Hepatocyte (in vitro differentiated cells): ENCODE measurements around the gene COX7A2L. TPM values are rescaled to one million over a fixed set of nuclear protein-coding genes. Genes with fewer than 3 reads are reported as not detected.

Source experiments
- DNase-seq: peaks from one replicate; pipeline ENCODE4 v3.0.0-alpha.2; 2016; ENCODE audit warnings: low spot score
- H2AFZ ChIP-seq: fragments of 200-600 bp; sonication (generic); 2 replicates; pipeline ENCODE4 v1.6.0; 2016; ENCODE audit warnings: antibody characterized with exemption, mild to moderate bottlenecking
- H3K27ac ChIP-seq: fragments of 200-600 bp; sonication (generic); 2 replicates; pipeline ENCODE4 v1.5.1; 2016; ENCODE audit warnings: mild to moderate bottlenecking
- H3K27me3 ChIP-seq: fragments of 200-600 bp; sonication (generic); 2 replicates; pipeline ENCODE4 v1.6.1; 2016
- H3K36me3 ChIP-seq: fragments of 200-600 bp; sonication (generic); replicated peaks from 2 replicates; pipeline ENCODE4 v1.5.1; 2016; ENCODE audit warnings: low read depth; ENCODE audit not compliant: insufficient read depth
- H3K4me1 ChIP-seq: fragments of 200-600 bp; sonication (generic); 2 replicates; pipeline ENCODE4 v1.5.1; 2016; ENCODE audit warnings: mild to moderate bottlenecking, moderate library complexity; ENCODE audit not compliant: insufficient read depth
- H3K4me2 ChIP-seq: fragments of 200-600 bp; sonication (generic); 2 replicates; pipeline ENCODE4 v1.6.0; 2016
- H3K4me3 ChIP-seq: fragments of 200-600 bp; sonication (generic); 2 replicates; pipeline ENCODE4 v1.5.1; 2016; ENCODE audit warnings: mild to moderate bottlenecking
- H3K79me2 ChIP-seq: fragments of 200-600 bp; sonication (generic); 2 replicates; pipeline ENCODE4 v1.6.0; 2017; ENCODE audit warnings: mild to moderate bottlenecking
- H3K9me2 ChIP-seq: fragments of 200-600 bp; sonication (generic); replicated peaks from 2 replicates; pipeline ENCODE4 v1.6.0; 2017; ENCODE audit warnings: mild to moderate bottlenecking; ENCODE audit not compliant: insufficient read depth
- H3K9me3 ChIP-seq: fragments of 200-600 bp; sonication (generic); 2 replicates; pipeline ENCODE4 v1.5.1; 2016; ENCODE audit warnings: low read depth, mild to moderate bottlenecking
- H4K20me1 ChIP-seq: fragments of 200-600 bp; sonication (generic); 2 replicates; pipeline ENCODE4 v1.6.0; 2016; ENCODE audit warnings: mild to moderate bottlenecking; ENCODE audit not compliant: insufficient read depth, poor library complexity, severe bottlenecking
- CTCF ChIP-seq: fragments of 200-600 bp; sonication (generic); IDR thresholded peaks from 2 replicates; pipeline ENCODE4 v1.5.1; 2016; ENCODE audit warnings: antibody characterized with exemption, mild to moderate bottlenecking; ENCODE audit not compliant: poor library complexity
- EZH2 ChIP-seq: fragments of 200-600 bp; sonication (generic); IDR thresholded peaks from 2 replicates; pipeline ENCODE4 v1.6.1; 2016; ENCODE audit warnings: antibody characterized with exemption, mild to moderate bottlenecking, borderline replicate concordance
- EZH2phosphoT487 ChIP-seq: fragments of 200-600 bp; sonication (generic); IDR thresholded peaks from one replicate; pipeline ENCODE4 v1.6.1; 2018; ENCODE audit warnings: antibody characterized with exemption, mild to moderate bottlenecking, low read depth, moderate library complexity; ENCODE audit not compliant: unreplicated experiment, severe bottlenecking
- WGBS: methylation state at CpG from one replicate; pipeline ENCODE4 v1.1.6; 2016; ENCODE audit warnings: low lambda C conversion rate; ENCODE audit errors: missing lambda C conversion rate; 5-methylcytosine and 5-hydroxymethylcytosine counted together
- polyA plus RNA-seq: library from polyadenylated mRNA; unstranded; fragments of >200 nt; fragmentation: Nextera tagmentation; extraction: Ambion mirVana; gene quantifications from 2 replicates; pipeline ENCODE4 v1.2.1, GENCODE V29; 2016
- total RNA-seq: library from RNA; depleted of rRNA; stranded (reverse); fragments of >200 nt; gene quantifications from 2 replicates; pipeline ENCODE4 v1.2.3, GENCODE V29; 2014

Gene COX7A2L
- total RNA-seq = 247 and 252 TPM in 2 replicates
- polyA plus RNA-seq = 130 and 134 TPM in 2 replicates

DNA sequence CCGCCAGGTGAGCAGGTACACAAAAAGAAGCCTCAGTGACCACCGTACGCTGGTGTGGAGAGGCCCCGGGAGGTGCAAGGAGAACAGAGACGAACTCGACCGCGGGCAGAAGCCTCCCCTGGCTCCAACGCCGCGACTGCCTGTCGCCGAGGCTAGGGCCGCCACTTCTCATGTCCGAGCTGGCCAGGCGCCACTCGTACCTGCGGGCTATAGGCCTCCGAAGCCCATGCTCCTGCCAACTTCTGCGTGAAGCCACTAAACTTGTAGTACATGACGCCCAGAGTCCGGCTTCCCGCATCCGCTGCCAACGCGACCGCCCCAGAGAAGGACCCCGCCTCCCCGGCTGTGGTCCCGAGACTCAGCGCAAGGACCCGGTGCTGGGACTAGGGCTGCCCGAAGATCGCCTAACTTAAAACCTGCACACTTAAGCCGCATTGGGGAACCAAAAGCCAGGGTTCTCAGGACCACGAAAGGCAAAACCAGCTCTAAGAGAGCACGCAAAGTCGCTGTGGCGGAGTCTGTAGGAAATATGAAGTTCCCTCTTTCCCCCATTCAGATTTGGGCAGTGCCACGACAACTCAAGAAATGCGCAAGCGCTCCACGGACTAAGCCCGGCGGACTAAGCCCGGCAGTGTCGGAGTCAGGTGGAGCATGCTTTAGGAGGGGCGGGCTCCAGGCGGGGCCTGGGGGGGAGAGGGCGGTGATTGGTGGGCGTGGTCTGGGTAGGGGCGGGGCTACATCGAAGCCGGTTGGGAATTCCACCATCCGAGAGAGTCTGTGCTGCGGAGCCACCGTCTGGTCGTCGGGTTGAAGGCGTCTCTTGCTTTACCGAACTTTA, at the start of gene COX7A2L:
Gene COX7A2L, minus strand, starts transcription at position 328 of the 838 bp plus-strand sequence. Its CDS starts 56 bp downstream, at position 272.
- H2AFZ ChIP-seq = peak within 1 kb of the TSS; percentile 39
- no peaks in the 10 kb centered on the region for H3K9me2 ChIP-seq
- peaks cover 20% of the 10 kb centered on the region for H4K20me1 ChIP-seq
- no peaks in the 10 kb centered on the region for H3K27me3 ChIP-seq
- peak; percentile 50 for TF ChIP-seq CTCF
- TF ChIP-seq EZH2 = no peak
- no peaks in the 10 kb centered on the region for H3K9me3 ChIP-seq
- peak within 1 kb of the TSS; percentile 74 for H3K4me3 ChIP-seq
- H3K27ac ChIP-seq = peak within 1 kb of the TSS; percentile 93
- peak within 1 kb of the TSS; percentile 80 for H3K4me2 ChIP-seq
- no peaks in the 10 kb centered on the region for H3K36me3 ChIP-seq
- DNase-seq = peak; percentile 98
- H3K4me1 ChIP-seq = peaks cover 10% of the 10 kb centered on the region
- H3K79me2 ChIP-seq = peaks cover 48% of the 10 kb centered on the region
- 2% methylated on average over 61 of the region's 61 CpGs for WGBS

- H3K9me3 ChIP-seq = no peaks in the 10 kb centered on the region
- H3K36me3 ChIP-seq = no peaks in the 10 kb centered on the region
- no peaks in the 10 kb centered on the region for H4K20me1 ChIP-seq
- H3K9me2 ChIP-seq = no peaks in the 10 kb centered on the region
- H3K27ac ChIP-seq = no peak overlapping the region
- H2AFZ ChIP-seq = no peak overlapping the region
- no peak for TF ChIP-seq CTCF
- TF ChIP-seq EZH2phosphoT487 = no peak
- TF ChIP-seq EZH2 = no peak
- no peak for DNase-seq
- 95% methylated on average over 8 of the region's 8 CpGs for WGBS
- no peaks in the 10 kb centered on the region for H3K4me1 ChIP-seq
- no peak overlapping the region for H3K4me2 ChIP-seq
- no peaks in the 10 kb centered on the region for H3K79me2 ChIP-seq
- H3K4me3 ChIP-seq = no peak overlapping the region
- H3K27me3 ChIP-seq = no peaks in the 10 kb centered on the region
Measured at GRCh38 chr2:42408009-42408408, 47.0 kb upstream of the COX7A2L start.

DNA sequence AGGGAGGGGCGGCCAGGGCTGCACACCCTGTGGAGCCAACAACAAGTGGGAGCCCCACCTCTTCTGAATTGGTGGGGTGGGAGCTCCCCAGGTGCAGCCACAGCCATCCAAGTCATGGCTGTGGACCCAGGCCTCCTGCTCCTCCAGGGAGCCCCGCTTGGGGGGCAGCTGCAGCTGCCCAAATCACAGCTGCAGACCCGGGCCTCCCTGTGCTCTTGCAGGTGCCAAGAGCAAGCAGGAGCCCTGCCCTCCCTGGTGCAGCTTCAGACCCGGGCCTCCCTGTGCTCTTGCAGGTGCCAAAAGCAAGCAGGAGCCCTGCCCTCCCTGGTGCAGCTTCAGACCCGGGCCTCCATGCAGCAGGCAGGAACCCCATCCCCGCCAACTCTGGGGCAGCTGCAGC, 46.5 kb upstream of the COX7A2L start:
- Histone ChIP-seq H3K27ac (no peak overlapping the region), H3K79me2 (no peaks in the 10 kb centered on the region), H3K36me3 (no peaks in the 10 kb centered on the region), H3K4me3 (no peak overlapping the region), H2AFZ (no peak overlapping the region), H3K27me3 (no peaks in the 10 kb centered on the region), H4K20me1 (no peaks in the 10 kb centered on the region), H3K9me3 (no peaks in the 10 kb centered on the region), H3K4me2 (no peak overlapping the region), H3K9me2 (no peaks in the 10 kb centered on the region), H3K4me1 (no peaks in the 10 kb centered on the region)
- no peak for TF ChIP-seq CTCF
- TF ChIP-seq EZH2 = no peak
- TF ChIP-seq EZH2phosphoT487 = no peak
- DNase-seq = no peak
- WGBS = 100% methylated on average over 6 of the region's 6 CpGs
